A549 treated with Hydrocortisone at 1 μM for 4 hours (cell line): Measurements from ENCODE around the gene OR6K2. TPM values are rescaled to one million over a fixed set of nuclear protein-coding genes. Genes with fewer than 3 reads are reported as not detected.

Experiments
- total RNA-seq: library from RNA; stranded (reverse); fragments of 200-300 nt; extraction: Qiagen RNA extraction; gene quantifications from 5 replicates; pipeline ENCODE4 v1.2.3, GENCODE V29; 2022

OR6K2 gene, protein sequence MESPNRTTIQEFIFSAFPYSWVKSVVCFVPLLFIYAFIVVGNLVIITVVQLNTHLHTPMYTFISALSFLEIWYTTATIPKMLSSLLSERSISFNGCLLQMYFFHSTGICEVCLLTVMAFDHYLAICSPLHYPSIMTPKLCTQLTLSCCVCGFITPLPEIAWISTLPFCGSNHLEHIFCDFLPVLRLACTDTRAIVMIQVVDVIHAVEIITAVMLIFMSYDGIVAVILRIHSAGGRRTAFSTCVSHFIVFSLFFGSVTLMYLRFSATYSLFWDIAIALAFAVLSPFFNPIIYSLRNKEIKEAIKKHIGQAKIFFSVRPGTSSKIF
- total RNA-seq = not detected in 5 replicates

DNA sequence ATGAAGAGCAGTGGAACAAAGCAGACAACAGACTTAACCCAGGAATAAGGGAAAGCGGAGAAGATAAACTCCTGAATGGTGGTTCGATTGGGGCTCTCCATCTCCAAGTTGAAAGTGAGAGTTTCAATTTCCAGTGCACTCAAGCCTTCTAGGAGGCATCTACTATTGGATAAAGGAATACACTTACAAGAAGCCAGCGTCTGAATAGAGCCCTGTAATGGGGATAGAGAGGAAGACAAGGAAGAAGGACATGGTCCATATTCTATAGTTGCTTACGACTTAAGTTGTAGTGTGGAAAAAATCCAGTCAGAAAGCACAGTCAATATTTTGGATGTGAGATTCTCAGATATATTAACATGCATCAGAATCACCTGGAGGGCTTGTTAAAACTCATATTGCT, at the start of gene OR6K2:
TSS of gene OR6K2 (minus strand) at position 101 of the 400 bp plus-strand sequence. CDS start at position 101, 0 bp downstream.

DNA sequence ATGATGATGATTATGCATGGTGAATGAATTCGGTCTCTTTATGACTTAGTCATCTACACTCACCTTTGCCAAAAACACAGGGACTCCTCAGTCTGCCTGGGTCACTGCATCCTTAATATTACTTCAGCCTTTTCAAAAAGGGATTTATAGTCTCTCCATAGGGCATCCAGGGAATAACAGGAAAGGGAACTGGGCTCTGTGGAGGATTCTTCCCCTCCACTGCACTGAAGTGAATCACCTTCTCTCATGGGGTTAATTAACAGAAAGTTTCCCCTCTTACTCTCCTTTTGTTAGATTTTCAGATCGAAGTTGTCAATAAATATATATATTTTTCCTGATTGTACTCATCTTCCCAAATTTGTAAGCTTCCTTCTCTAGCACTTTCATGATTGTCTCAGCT, 20.2 kb upstream of the OR6K2 start, which contains the start of gene OR6K3:
TSS of gene OR6K3 (minus strand) at position 101 of the 400 bp plus-strand sequence. CDS start 2,605 bp downstream, outside the sequence.

DNA sequence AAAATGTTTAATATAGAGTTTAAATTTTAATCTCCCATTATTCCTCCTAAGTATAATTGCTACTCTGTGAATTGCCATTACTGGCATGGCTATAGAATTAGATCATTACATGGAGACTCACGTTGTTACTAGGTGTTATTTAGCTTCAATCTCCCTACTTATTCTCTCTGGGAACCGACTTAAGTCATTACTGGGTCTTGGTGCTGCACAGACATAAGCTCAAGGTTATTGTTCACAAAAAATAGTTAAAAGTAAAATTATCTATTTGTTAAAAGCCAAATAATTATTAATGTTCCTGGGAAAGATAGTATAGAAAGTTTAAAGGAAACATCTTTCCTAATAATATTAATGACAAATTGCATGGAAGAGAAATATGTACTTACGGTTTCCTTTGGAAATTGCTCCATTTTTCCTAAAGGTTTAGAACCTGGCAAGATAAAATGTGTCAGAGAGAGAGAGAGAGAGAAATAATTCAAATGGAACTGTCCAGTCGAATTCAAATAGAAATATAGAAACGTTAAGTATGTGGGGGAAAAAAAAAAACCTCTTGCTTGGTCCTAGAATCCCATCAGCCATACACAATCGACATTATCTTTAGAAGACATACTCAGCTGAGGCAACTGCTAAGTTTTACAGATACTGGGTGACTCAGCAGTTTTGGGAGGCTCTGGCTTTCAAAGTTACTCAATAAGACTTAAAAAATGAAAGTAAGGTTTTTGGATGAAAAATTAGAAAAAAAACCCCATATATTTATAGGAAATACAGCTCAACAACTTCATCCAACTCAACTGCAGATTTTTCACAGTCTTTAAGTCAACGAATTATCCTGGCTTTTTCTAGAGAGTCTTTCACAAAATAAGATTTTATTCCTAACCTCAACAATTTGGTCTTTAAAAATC, 14.1 kb downstream of the OR6K2 start, which contains the start of gene SPTA1:
TSS of gene SPTA1 (minus strand) at position 605 of the 899 bp plus-strand sequence. CDS start at position 407, 198 bp downstream.

Other genes starting within 250 kb of the OR6K2 start
- gene OR10K1, start 238.8 kb downstream of the OR6K2 start, total RNA-seq = not detected in 5 replicates
- gene OR10R2, start 228.4 kb downstream of the OR6K2 start, total RNA-seq = not detected in 5 replicates
- gene OR6Y1, start 146.2 kb downstream of the OR6K2 start, total RNA-seq = not detected in 5 replicates
- gene OR6P1, start 130.1 kb downstream of the OR6K2 start, total RNA-seq = not detected in 5 replicates
- gene OR10X1, start 120.8 kb downstream of the OR6K2 start, total RNA-seq = not detected in 5 replicates
- not detected in 5 replicates for gene OR10Z1, start 95.4 kb downstream of the OR6K2 start, total RNA-seq
- not detected in 5 replicates for gene SPTA1, start 13.9 kb downstream of the OR6K2 start, total RNA-seq
- not detected in 5 replicates for gene OR6K3, start 20.1 kb upstream of the OR6K2 start, total RNA-seq
- gene OR6K6, start 54.1 kb upstream of the OR6K2 start, total RNA-seq = not detected in 5 replicates
- gene OR6N1, start 71.5 kb upstream of the OR6K2 start, total RNA-seq = not detected in 5 replicates
- gene OR6N2, start 80.6 kb upstream of the OR6K2 start, total RNA-seq = not detected in 5 replicates
- not detected in 5 replicates for gene MNDA, start 130.7 kb upstream of the OR6K2 start, total RNA-seq
- gene PYHIN1, start 230.9 kb upstream of the OR6K2 start, total RNA-seq = not detected in 5 replicates